SHP77 (cell line): ENCODE measurements around the gene C16orf86.

Experiments
- DNase-seq, 2 experiments: peaks; one replicate each; lab custom pipeline; 2025; lab: John Stamatoyannopoulos, UW

Gene C16orf86

DNA sequence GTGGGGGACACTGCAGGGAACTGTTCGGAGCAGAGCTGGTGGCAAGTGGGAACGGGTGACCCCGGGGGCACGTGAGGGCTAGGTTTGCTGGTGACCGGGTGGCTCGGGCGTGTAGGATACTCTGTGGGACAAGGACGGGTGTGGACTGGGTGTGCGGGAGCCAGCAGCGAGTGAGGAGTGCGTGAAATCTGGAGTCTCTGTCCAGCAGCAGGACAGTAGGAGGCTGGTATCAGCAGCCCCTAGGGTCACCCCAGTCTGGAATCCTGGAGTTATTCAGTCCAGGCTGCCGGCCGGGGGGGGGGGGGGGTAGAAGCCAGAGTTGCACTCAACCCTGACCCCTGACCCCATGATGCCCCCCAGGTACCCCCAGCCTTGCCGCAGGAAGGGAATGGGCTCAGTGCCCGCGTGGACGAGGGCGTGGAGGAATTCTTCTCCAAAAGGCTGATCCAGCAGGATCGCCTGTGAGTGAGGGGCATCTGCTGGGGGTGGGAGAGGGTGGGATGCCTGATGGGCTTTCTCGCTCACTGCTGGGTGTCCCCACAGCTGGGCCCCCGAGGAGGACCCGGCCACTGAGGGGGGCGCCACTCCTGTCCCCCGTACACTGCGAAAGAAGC is 12.7 kb upstream of the C16orf86 start:
- no peak for DNase-seq

DNA sequence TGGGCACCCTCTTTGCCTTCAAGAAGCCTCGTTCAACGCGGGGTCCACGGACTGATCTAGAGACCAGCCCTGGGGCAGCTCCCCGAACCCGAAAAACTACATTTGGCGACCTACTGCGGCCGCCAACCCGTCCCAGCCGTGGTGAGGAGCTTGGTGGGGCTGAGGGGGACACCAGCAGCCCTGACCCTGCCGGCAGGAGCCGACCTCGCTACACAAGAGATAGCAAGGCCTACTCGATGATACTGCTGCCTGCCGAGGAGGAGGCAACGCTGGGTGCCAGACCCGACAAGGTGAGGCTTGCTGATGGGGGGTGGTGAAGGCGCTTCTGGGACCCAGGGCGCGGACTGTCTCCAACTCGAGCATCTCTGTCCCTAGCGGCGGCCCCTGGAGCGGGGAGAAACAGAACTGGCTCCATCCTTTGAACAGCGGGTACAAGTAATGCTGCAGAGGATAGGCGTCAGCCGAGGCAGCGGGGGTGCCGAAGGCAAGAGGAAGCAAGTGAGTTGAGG is 12.2 kb upstream of the C16orf86 start:
- no peak for DNase-seq

DNA sequence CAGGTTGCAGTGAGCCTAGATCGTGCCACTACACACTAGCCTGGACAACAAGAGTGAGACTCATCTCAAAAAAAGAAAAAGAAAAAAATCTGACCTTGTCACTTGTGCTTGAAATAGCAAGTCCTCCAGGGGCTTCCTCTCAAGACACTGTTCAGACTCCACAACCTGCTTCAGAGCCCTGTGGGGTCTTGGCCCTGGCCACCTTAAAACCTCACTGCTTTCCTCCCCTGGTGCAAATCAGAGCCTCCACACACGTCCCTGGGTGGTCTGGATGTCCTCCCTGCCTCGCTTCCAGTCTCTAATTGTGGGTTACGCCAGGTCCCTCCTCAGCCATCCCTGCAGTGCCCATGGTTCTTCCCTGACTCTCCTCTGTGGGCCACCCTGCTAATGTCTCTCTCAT is 11.3 kb upstream of the C16orf86 start:
- no peak for DNase-seq

DNA sequence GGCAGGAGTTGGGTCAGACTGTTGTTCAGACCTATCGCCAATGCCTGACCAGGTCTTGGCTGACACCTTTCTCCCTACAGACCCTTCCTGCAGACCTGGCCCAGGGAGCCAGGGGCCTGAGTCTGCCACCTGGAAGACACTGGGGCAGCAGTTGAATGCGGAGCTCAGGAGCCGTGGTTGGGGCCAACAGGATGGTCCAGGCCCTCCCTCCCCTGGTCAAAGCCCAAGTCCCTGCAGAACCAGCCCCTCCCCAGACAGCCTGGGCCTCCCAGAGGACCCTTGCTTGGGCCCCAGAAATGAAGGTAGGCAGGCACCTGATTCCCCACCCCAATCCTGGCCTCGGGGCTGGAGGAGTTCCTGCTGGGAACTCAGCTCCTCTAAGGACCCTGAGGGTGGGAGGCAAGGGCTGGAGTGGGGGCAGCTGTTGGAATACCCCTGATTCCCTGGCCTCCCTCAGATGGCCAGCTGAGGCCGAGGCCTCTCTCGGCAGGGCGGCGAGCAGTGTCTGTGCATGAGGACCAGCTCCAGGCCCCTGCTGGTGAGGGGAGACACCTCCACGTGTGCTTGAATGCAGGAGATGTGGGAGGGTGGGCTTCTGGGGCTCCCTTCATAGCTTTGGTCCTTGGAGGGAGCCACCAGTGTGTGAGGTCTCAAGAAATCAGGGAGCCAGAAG is 10.1 kb upstream of the C16orf86 start:
- no peak for DNase-seq

DNA sequence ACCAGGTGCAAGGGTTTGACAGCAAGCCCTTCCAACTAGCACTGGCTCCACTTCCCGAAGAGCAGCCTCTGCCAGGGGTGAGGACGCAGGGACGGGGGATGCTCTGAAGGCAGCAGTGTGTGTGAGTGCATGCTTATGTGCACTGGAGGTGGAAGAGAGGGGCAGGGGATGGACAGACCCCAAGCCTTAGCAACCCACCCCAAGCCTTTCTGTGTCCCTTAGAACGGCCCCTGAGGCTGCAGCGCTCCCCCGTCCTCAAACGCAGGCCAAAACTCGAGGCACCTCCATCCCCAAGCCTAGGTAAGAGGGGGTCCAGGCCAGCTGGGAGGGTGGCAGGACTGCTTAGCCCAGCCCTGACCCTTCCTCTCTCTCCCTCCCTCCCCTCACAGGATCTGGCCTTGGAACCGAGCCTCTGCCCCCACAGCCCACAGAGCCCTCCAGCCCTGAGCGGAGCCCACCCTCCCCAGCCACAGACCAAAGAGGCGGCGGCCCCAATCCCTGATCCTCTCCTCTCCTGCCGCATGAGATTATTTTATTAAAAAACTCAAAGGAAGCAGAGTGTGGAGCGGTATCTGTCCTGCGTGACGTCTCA is 9.5 kb upstream of the C16orf86 start:
- no peak for DNase-seq

DNA sequence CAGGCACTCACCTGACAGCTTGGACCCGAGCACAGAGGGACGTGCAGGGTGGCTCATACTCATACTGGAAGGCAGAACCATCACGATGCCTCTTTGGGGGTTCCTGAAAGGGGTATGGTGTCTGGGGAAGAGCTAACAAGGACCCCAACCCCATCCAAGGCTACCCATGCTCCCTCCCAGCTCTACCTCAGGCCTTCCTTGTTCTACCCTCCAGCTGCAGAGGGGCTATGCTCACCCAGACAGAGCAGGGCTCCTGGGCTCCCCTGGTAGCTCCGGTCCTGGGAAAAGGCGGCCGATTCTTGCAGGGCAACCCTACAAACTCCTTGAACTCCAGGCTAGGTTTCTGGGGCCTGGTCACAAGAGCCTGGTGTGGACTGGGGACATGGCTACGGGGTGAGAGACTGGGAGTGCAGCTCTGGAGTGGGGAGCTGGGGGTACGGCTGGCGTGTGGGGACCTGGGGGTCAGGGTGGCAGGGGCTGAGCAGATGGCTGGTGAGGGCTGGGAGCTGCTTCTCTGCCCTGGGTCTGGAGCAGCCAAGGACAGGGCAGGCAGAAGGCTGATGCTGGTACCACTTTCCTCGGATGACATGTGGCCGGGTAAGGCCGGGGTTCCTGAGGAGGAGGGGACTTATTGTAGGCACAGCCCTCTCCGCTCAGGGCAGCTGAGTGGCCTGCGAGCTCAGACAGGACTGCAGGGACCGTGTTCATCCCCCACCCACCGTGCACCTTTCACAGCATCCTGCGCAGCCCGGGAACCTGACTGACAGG is 8.7 kb upstream of the C16orf86 start:
- DNase-seq, result no peak

DNA sequence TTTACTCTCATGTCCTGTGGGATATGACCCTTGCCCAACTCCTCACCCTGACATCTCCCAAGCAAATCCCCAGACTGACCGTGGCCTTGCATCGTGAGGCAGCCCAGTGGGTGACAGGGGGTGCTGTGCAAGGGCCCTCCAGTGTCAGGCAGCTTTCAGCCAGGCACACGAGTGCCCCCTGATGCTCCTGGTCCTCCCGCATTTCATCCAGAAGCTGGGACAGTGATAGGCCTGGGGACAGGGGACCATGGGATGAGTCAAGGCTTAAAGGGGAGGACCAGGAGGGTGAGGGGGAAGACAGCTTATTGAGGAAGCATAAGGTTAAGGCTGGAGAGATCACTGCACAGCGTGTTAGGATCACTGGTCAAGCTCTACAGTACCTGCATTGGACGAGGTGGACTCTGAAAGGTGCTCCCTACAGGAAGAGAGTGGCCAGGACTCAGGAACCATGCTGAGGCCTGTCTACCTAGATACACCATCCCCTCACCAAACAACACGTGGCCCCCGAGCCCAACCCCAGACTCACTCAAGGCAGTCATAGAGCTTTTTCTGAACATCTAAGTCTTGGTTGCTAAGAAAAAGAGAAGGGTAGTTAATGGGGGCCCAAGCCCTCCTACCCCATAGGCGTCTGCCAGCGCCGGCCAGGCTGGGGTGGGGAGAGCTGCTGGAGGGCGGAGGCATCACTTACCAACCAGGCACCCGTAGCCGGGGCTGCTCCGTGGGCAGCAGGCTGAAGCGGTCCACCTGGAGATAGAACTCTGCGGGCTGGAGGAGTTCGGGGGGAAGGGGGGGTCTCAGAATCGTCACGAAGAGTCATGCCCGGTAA is 7.6 kb upstream of the C16orf86 start:
- DNase-seq, result no peak

DNA sequence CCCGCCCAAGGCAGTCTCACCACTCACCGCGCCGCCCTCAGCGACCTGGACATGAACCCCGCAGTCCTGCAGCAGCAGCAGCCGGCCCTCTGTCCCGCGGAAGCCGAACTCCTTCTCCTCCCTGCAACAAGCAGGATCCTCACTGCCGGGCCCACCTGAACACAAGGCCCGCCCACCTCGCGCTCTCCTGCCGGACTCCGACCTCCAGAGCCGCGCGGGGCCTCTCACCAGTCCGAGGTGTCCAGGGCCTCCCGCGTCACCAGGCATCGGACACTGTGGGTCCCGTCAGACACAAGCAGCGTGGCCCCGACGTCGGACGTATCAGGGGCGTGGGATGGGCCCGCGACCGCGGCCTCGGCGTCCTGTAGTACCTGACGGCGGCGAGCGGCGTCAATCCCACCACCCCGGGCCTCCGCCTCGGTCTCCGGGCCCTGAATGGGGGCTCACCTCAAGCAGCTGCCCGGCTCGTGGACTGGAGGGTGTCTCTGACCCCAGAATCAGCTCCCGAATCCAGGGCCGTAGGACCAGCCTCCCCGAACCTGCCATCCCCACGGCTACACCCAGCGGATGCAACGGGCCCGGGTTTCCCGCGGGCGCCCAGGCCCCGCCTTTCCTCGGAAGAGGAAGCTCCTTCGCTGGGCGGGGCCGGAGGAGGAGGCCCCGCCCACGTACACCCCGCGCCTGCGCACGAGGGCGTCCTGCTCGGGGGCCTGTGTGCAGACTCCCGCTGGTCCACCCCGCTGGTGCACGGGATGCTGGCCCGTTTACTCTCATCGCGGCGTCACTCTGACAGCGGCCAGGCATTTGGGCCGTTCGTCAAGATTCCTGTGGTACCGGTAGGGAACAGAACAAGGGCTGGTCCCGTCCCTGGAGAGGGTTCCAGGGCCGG is 6.7 kb upstream of the C16orf86 start, which contains the start of gene ACD:
Gene ACD, minus strand, starts transcription at position 586 of the 889 bp plus-strand sequence. Its CDS starts 40 bp downstream, at position 546.
- DNase-seq, result peak; percentile 82 to 89

DNA sequence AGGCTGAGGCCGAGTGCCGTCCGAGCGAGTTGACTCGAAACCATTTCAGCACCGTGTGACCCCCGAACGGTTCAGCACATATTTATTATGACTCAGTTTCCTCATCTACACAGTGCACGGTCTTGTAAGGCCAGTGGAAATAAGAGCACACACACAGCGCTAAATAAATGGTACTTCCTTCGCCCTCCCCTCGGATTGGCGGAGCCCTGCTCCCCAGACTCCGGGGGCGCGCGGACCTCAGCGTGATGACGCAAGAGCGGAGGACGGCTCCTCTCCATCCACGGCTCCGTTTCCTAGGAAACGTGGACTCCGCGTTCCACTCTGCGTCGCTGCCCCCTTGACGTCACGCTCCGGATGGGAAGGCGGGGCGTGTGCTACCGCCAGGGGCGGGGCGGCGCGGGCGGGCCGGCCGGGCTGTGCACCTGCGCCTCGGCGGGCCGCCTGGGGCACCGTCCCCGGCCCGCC is 6.0 kb upstream of the C16orf86 start, which contains the start of gene PARD6A:
Gene PARD6A, plus strand, starts transcription at position 397 of the 465 bp plus-strand sequence. CDS start 79 bp downstream, outside the sequence.
- DNase-seq, result peak; percentile 96

DNA sequence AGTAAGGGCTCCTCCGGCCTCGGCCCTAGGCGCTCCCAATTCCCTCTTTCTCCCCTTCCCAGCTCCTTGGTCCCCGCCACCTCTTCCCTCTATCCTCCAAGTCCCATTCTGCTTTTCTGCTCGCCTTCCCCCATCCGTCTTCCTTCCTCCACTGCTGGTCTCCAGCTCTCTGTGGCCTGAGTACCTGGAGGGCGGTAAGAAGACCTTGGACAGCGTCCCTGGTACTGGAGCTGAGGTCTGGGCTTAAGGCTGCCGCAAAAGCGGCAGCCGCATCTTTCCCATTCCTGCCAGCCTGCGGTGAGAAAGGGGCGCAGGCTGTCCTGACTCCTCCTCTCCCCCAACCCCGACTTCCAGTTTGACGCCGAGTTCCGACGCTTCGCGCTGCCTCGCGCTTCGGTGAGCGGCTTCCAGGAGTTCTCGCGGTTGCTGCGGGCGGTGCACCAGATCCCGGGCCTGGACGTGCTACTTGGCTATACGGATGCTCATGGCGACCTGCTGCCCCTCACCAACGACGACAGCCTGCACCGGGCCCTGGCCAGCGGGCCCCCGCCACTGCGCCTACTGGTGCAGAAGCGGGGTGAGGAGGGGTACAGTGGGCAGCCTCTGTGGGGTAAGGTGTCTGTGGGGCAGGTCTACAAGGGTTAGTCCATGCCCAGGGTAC is 5.4 kb upstream of the C16orf86 start:
- DNase-seq, result peak; percentile 23 to 51

DNA sequence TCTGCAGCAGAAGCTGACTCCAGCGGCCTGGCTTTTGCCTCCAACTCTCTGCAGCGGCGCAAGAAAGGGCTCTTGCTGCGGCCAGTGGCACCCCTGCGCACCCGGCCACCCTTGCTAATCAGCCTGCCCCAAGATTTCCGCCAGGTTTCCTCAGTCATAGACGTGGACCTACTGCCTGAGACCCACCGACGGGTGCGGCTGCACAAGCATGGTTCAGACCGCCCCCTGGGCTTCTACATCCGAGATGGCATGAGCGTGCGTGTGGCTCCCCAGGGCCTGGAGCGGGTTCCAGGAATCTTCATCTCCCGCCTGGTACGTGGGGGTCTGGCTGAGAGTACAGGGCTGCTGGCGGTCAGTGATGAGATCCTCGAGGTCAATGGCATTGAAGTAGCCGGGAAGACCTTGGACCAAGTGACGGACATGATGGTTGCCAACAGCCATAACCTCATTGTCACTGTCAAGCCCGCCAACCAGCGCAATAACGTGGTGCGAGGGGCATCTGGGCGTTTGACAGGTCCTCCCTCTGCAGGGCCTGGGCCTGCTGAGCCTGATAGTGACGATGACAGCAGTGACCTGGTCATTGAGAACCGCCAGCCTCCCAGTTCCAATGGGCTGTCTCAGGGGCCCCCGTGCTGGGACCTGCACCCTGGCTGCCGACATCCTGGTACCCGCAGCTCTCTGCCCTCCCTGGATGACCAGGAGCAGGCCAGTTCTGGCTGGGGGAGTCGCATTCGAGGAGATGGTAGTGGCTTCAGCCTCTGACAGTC is 4.5 kb upstream of the C16orf86 start:
- DNase-seq, result no peak

DNA sequence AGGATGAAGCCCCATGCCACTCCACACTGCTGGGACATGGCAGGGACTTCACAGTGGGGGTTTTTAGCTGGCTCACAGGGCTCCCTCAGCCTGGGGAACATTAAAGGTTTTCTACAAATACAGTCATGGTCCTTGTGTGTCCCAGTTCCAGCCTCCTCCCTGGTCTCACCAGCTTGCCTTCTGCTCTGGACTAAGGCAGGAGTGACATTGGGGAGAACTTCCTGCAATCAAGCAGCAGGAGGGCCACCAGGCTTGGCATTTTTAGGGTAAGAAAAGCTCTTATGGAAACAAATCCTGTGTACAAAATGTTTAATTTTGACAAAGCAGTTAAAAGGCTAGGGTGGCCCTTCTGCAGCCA is 4.0 kb upstream of the C16orf86 start:
- DNase-seq, result no peak

DNA sequence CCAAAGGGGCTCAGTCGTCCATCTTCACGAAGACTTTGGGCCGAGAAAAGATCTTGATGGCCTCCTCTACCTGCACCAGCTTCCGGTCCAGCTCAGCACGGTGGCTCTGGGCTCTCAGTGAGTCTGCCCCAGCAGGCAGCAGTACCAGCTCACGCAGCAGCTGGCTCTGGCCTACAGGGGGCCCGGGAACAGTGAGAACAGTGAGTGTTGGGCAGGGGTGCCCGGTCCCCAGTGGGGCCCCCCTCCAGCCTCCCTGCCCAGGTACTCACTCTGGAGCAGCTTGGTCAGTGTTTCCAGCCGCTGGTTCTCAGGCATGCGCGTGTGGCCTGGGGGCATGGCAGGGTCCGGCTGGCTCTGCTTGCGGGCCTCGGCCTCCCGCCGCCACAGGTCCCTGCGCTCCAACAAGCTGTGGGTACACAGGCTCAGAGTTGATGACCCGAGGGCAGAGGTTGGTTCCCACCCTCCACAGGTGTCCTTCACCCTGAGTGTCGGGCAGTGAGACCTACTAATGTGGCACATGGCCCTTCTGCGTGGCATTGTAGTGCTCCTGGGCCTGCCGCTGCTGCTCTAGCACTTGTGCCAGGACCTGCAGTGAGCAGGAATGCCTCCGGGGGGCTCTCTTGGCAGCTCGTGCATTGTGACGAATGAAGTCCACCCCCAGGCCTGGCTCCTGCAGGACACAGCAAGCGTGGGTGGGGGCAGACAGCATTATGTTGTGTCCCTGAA is 3.3 kb upstream of the C16orf86 start:
- peak; percentile 21 to 27 for DNase-seq

DNA sequence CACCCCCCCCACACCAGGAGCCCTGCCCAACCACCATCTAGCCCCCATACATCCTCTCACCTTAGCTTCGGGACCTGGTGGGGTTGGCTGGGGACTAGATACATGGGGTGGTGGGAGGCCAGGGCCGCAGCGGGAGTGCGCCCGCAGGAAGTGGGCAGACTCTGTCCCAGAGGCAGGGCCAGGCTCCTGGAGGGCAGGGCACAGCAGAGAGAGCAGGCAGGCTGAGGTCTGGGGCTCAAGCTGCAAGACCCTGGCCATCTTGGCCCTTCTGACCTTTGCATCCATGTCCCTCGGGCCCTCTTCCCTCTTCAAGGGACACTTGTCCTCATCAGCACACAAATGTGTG is 2.8 kb upstream of the C16orf86 start:
- DNase-seq, result no peak

DNA sequence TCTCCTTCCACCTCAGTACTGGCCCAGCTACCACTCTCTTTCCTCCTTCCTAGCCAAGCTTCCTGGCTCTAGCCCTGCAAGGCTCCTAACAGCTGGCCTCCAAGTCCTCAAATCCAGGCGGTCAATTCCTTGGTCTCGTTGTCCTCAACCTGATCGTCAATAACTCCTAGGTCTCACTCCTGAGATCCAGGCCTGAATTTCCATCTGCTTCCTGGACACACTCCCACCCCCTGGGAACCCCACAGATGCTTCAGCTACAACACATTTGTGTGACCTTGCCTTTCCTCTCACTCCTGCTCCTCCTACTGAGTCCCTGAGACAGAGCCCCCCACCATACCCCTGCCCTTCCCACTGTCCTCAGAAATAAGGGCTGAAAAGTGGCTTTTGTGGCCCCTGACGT is 2.4 kb upstream of the C16orf86 start:
- DNase-seq, result no peak

DNA sequence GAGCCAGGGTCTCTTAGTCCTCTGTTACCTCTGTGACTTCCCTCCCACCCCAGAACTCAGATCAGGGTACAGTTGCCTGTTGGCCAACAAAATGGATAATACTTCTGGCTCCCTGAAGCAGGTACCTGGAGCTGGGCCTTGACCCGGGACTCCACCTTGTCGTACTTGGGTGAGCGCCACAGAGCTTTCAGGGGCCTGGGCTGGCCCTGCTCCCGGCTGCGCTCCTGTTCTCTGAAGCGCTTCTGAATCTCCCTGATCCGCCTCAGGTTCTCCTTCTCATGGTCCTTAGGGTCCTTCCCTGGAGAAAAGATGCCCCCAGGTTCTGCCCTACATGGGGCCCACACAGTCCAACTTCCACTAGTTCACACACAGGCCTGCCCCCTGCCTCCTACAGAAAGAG is 1.7 kb upstream of the C16orf86 start:
- DNase-seq, result no peak

DNA sequence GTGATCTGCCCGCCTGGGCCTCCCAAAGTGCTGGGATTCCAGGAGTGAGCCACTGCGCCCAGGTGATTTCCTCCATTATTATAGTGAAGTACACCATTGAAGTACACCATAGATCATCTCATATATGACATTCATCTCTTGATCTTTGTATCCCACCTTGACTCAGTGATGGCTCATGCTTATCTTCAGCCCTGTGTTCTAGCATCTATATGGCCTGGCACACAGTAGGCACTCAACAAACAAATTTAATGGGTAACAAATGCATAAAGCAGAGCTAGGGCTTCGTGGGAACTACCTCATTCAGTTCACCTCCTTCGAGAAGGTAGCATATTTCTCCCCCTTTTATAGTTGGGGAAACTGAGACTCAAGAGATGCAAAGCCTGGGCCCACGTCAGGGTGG is 1.0 kb upstream of the C16orf86 start:
- DNase-seq, result no peak

DNA sequence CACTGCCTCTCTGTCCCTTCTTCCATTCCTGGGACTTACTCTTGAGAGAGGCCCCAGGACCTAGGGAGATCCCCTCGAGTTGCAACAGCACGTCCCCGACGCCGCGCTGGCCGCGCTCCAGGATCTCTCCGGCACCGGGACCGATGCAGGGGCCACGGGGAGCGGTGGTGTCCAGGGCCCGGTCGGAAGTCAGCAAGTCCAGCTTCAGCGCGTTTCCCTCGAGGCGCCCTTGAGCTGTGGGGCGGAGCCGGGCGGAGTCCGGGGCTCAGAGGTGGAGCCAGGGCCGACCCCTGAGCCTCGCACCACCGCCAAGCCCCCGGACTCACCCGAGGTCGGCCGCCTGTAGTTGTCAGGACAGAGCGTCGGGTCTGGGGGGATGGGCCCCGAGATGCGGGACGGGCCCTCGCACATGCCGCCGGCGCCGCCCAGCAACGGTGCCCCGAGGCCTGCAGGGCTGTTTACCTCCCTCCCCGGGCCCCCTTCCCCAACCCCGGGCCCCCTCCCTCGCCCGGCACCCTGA is 522 bp upstream of the C16orf86 start:
- peak in 1 of 2 experiments; percentile 30 for DNase-seq
